Gastroesophageal sphincter (tissue), 3 donors: ENCODE data around the gene SLC29A3.

Source experiments
- CTCF ChIP-seq, 4 experiments: fragments of 200-600 bp in 2 of 4; fragments of 450-650 bp in 2 of 4; sonication (generic) in 1 of 4; IDR thresholded peaks; one replicate each; pipeline ENCODE4 v1.5.1; 2017 to 2019; ENCODE audit warnings: antibody characterized with exemption in 4 of 4, mild to moderate bottlenecking in 2 of 4, moderate library complexity in 2 of 4
- POLR2A ChIP-seq, 2 donors: fragments of 450-650 bp; IDR thresholded peaks; one replicate each; pipeline ENCODE4 v1.6.1; 2017; ENCODE audit warnings: antibody characterized with exemption in 2 of 2, mild to moderate bottlenecking in 2 of 2, moderate library complexity in 1 of 2

- TF ChIP-seq CTCF (IDR thresholded peaks at IDR 0.05) = no peak
- TF ChIP-seq POLR2A (IDR thresholded peaks at IDR 0.05) = no peak
These were observed 16.2 kb downstream of the SLC29A3 start for GRCh38 chr10:71335173-71335708.
